WTC11 (cell line): ENCODE data around the gene ITGB4. TPM values are rescaled to one million over a fixed set of nuclear protein-coding genes. Genes with fewer than 3 reads are reported as not detected.

Experiments used
- ATAC-seq: fragments of 200-7000 bp; cut with Tn5 transposase; 2 replicates; pipeline ENCODE4 v1.10.0; 2021; ENCODE audit warnings: mild to moderate bottlenecking, moderate library complexity
- CTCF ChIA-PET: fragments of 300-600 bp; sonication (Branson Sonifier 250); formaldehyde crosslinking; loops from one replicate; lab custom pipeline; 2021; ENCODE audit warnings: antibody characterized with exemption; lab: Charles Lee
- POLR2A ChIA-PET: fragments of 350-600 bp; sonication (Branson Sonifier 250); formaldehyde crosslinking; loops from one replicate; lab custom pipeline; 2021; ENCODE audit warnings: antibody characterized with exemption; lab: Charles Lee
- DNase-seq: peaks from one replicate; pipeline ENCODE4 v3.0.0; 2021; ENCODE audit warnings: low spot score
- H3K27ac Mint-ChIP-seq: 2 replicates; pipeline ENCODE4 v1.8.0; 2021; ENCODE audit warnings: mixed read lengths
- H3K27me3 Mint-ChIP-seq: 2 replicates; pipeline ENCODE4 v1.8.0; 2021; ENCODE audit warnings: low read depth, mild to moderate bottlenecking, moderate library complexity, mixed read lengths
- H3K36me3 Mint-ChIP-seq: 2 replicates; pipeline ENCODE4 v1.8.0; 2021; ENCODE audit warnings: mixed read lengths
- H3K4me1 Mint-ChIP-seq: 2 replicates; pipeline ENCODE4 v1.8.0; 2022; ENCODE audit warnings: mixed read lengths
- H3K4me3 Mint-ChIP-seq: 2 replicates; pipeline ENCODE4 v1.8.0; 2021; ENCODE audit warnings: mild to moderate bottlenecking, moderate library complexity, mixed read lengths
- H3K9me3 Mint-ChIP-seq: 2 replicates; pipeline ENCODE4 v1.8.0; 2021; ENCODE audit warnings: mixed read lengths
- ARID4B ChIP-seq: sonication (generic); formaldehyde crosslinking; IDR thresholded peaks from 2 replicates; pipeline ENCODE4 v1.8.0; 2023; ENCODE audit warnings: missing genetic modification reagents, mild to moderate bottlenecking, borderline replicate concordance
- CBFB ChIP-seq: sonication (generic); formaldehyde crosslinking; IDR thresholded peaks from 2 replicates; pipeline ENCODE4 v1.8.1; 2022; ENCODE audit warnings: mild to moderate bottlenecking, low read depth, missing genetic modification reagents
- CREM ChIP-seq: sonication (generic); formaldehyde crosslinking; IDR thresholded peaks from 2 replicates; pipeline ENCODE4 v1.8.1; 2022; ENCODE audit warnings: mild to moderate bottlenecking, missing genetic modification reagents, moderate library complexity
- ESRRA ChIP-seq: sonication (generic); formaldehyde crosslinking; IDR thresholded peaks from 2 replicates; pipeline ENCODE4 v1.8.1; 2022; ENCODE audit warnings: mild to moderate bottlenecking, missing genetic modification reagents, borderline replicate concordance
- FOXP1 ChIP-seq: sonication (generic); formaldehyde crosslinking; IDR thresholded peaks from 2 replicates; pipeline ENCODE4 v1.8.0; 2022; ENCODE audit warnings: missing genetic modification reagents, mild to moderate bottlenecking, moderate library complexity, borderline replicate concordance
- JAZF1 ChIP-seq: fragments of 250-450 bp; sonication (Bioruptor Pico); IDR thresholded peaks from 2 replicates; pipeline ENCODE4 v1.9.0; 2021; ENCODE audit warnings: moderate library complexity, mild to moderate bottlenecking, inconsistent platforms
- JUN ChIP-seq: sonication (generic); formaldehyde crosslinking; IDR thresholded peaks from 2 replicates; pipeline ENCODE4 v1.8.0; 2023; ENCODE audit warnings: mild to moderate bottlenecking, missing genetic modification reagents
- NR3C1 ChIP-seq: sonication (generic); formaldehyde crosslinking; conservative IDR thresholded peaks from 2 replicates; pipeline ENCODE4 v1.8.1; 2023; ENCODE audit warnings: low read depth, mild to moderate bottlenecking, missing genetic modification reagents
- OVOL2 ChIP-seq: fragments of 250-450 bp; sonication (Bioruptor Pico); IDR thresholded peaks from 2 replicates; pipeline ENCODE4 v1.9.0; 2021; ENCODE audit warnings: mild to moderate bottlenecking, borderline replicate concordance
- PRRX2 ChIP-seq: fragments of 250-450 bp; sonication (Bioruptor Pico); IDR thresholded peaks from 2 replicates; pipeline ENCODE4 v1.8.0; 2021; ENCODE audit warnings: mild to moderate bottlenecking
- SMAD4 ChIP-seq: sonication (generic); formaldehyde crosslinking; IDR thresholded peaks from 2 replicates; pipeline ENCODE4 v1.8.0; 2022; ENCODE audit warnings: mild to moderate bottlenecking, missing genetic modification reagents
- TEAD1 ChIP-seq: sonication (generic); formaldehyde crosslinking; IDR thresholded peaks from 2 replicates; pipeline ENCODE4 v1.8.0; 2022; ENCODE audit warnings: mild to moderate bottlenecking, missing genetic modification reagents
- ZNF281 ChIP-seq: sonication (generic); formaldehyde crosslinking; IDR thresholded peaks from 2 replicates; pipeline ENCODE4 v1.8.0; 2023; ENCODE audit warnings: mild to moderate bottlenecking, missing genetic modification reagents
- ZNF416 ChIP-seq: fragments of 250-450 bp; sonication (Bioruptor Pico); IDR thresholded peaks from 2 replicates; pipeline ENCODE4 v1.9.0; 2021; ENCODE audit warnings: mild to moderate bottlenecking, inconsistent platforms
- ZNF423 ChIP-seq: fragments of 250-450 bp; sonication (Bioruptor Pico); IDR thresholded peaks from 2 replicates; pipeline ENCODE4 v2.1.2; 2022; ENCODE audit warnings: mild to moderate bottlenecking, moderate library complexity
- total RNA-seq: library from RNA; stranded (reverse); gene quantifications from 3 replicates; pipeline ENCODE4 v1.2.3, GENCODE V29; 2021
- TF ChIP-seq, protein P1 (sequence below): fragments of 250-450 bp; sonication (Bioruptor Pico); IDR thresholded peaks from 2 replicates; pipeline ENCODE4 v2.1.2; 2022; ENCODE audit warnings: mild to moderate bottlenecking, moderate library complexity

ITGB4 gene
- total RNA-seq, 1 experiment from 2014 or later = 9.5 TPM

- H3K27me3 Mint-ChIP-seq = no peaks in the 10 kb centered on the region
- no peak overlapping the region for H3K4me3 Mint-ChIP-seq
- ATAC-seq (no peak), DNase-seq (no peak)
- peak overlapping the region; percentile 7 for H3K27ac Mint-ChIP-seq
- CTCF ChIA-PET = interaction anchor here (0.7 to 1.6 kb wide), 3 partner anchors 53 to 141 kb away, joined by 3 to 7 read pairs (median 3); no protein-coding TSS in a partner anchor
- POLR2A ChIA-PET = no interaction called here
- no peaks in the 10 kb centered on the region for H3K9me3 Mint-ChIP-seq
- peaks cover 23% of the 10 kb centered on the region for H3K36me3 Mint-ChIP-seq
- H3K4me1 Mint-ChIP-seq = peaks cover 16% of the 10 kb centered on the region
- TF ChIP-seq PRRX2 (CRISPR knock-in tag) = no peak
Observed at GRCh38 chr17:75695141-75695829, 26.0 kb upstream of the ITGB4 start.

DNA sequence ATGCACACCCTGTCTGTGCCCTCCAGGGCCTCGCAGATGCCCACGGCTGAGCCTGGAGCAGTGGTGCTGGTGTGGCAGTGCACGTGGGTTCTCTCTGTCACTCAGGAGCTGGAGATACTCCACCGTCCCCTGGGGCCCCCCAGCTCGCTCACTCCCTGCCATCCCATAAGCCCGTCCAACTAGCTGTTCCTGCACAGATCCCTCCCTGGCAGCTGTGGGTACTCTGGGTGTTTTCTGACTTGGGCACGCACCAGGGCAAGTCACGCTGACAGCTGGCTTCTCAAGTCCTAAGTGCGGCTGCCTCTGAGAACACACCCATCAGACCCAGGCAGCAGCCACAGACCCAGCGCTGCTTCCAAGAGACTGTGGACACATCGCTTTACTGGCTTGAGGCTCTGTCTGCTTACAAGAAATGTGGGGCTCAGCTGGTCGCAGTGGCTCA, 25.4 kb upstream of the ITGB4 start:
- Mint-ChIP-seq H3K27me3 (no peaks in the 10 kb centered on the region; the same call in 1 of the 2 replicates), H3K27ac (no peak overlapping the region), H3K36me3 (peaks cover 29% of the 10 kb centered on the region), H3K9me3 (no peaks in the 10 kb centered on the region), H3K4me3 (no peak overlapping the region), H3K4me1 (peaks cover 16% of the 10 kb centered on the region)
- ChIA-PET CTCF (interaction anchor here (0.7 to 1.0 kb wide), 2 partner anchors 67 to 141 kb away, joined by 3 read pairs; no protein-coding TSS in a partner anchor), POLR2A (interaction anchor here (0.6 kb wide), 1 partner anchor 8 kb away, joined by 5 read pairs; no protein-coding TSS in a partner anchor)
- TF ChIP-seq ARID4B (CRISPR knock-in tag) (no peak), NR3C1 (CRISPR knock-in tag) (no peak), ZNF281 (CRISPR knock-in tag) (no peak), ZNF416 (no peak), FOXP1 (CRISPR knock-in tag) (no peak), CBFB (CRISPR knock-in tag) (no peak), ZNF423 (CRISPR knock-in tag) (no peak), JAZF1 (CRISPR knock-in tag) (no peak), TEAD1 (CRISPR knock-in tag) (no peak), OVOL2 (CRISPR knock-in tag) (no peak), ESRRA (CRISPR knock-in tag) (no peak), JUN (CRISPR knock-in tag) (no peak), CREM (CRISPR knock-in tag) (no peak), SMAD4 (CRISPR knock-in tag) (no peak)
- TF ChIP-seq, protein P1, sequence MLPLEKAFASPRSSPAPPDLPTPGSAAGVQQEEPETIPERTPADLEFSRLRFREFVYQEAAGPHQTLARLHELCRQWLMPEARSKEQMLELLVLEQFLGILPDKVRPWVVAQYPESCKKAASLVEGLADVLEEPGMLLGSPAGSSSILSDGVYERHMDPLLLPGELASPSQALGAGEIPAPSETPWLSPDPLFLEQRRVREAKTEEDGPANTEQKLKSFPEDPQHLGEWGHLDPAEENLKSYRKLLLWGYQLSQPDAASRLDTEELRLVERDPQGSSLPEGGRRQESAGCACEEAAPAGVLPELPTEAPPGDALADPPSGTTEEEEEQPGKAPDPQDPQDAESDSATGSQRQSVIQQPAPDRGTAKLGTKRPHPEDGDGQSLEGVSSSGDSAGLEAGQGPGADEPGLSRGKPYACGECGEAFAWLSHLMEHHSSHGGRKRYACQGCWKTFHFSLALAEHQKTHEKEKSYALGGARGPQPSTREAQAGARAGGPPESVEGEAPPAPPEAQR (CRISPR knock-in tag) = no peak
- no peak for DNase-seq
- no peak for ATAC-seq
